NCI-H2171 (cell line): ENCODE results near the gene XPC.
"Not testable (repeated sequence)": the region's sequence is repeated elsewhere in the genome, so short reads cannot be mapped to it uniquely, and the experiment has no call there.

Experiments
- DNase-seq: peaks from one replicate; lab custom pipeline; 2025; lab: John Stamatoyannopoulos, UW

XPC gene

GRCh38 chr3:14119651-14120050, 58.8 kb downstream of the XPC start:
- no peak for DNase-seq

- no peak for DNase-seq
Measured at GRCh38 chr3:14118400-14119381, 59.7 kb downstream of the XPC start.

GRCh38 chr3:14117468-14118399, 60.7 kb downstream of the XPC start:
- no peak for DNase-seq

GRCh38 chr3:14113965-14114635, 64.3 kb downstream of the XPC start:
- DNase-seq, result no peak

- DNase-seq, result no peak
Measured at GRCh38 chr3:14110699-14111098, 67.7 kb downstream of the XPC start.

- not testable (repeated sequence) for DNase-seq
Measured at GRCh38 chr3:14109821-14110220, 68.6 kb downstream of the XPC start.

GRCh38 chr3:14097616-14098391, 80.6 kb downstream of the XPC start:
- DNase-seq, result no peak

- no peak for DNase-seq
Measured at GRCh38 chr3:14096742-14097141, 81.7 kb downstream of the XPC start.
